ENCODE measurements around the gene CAPN9.

CAPN9 gene

DNA sequence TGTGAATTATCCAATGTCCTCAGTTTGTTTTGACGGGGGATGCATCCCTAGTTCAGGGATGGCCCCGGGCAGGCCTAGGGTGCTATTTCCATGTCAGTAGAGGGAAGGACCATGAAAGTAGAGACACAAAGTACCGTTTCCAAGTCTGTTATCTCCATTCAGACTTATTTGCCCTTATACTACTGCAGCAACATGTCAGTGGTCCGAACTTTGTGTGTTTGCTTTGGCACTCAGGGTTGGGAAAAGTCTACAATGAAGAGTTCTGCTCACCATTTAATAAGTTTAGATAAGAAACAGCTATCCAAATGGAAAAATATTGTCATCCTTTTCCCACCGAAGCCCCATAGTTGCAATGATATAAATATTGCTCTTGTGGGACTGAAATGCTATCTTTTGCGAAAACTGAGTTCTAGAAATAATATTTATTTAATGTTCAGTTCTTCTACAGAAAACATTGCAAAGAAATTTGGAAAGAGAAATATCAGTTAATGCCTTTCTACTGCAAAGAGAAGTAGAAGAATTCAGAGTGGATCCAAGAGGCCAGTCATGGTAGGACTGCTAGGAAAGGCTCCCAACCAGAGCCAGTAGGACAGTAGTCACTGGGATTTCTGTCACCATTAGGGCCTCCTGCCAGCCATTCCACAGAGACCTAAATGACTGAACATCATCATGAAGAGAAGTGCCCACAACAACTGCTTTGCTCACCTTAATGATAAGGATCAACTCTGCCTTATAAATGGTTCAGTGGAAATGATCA, 21.8 kb upstream of the CAPN9 start:
- DNase-seq: no peak
- Mint-ChIP-seq H3K36me3 (ENCODE audit: low read depth) (no peaks in the 10 kb centered on the region), H3K4me1 (ENCODE audit: low read depth) (no peaks in the 10 kb centered on the region), H3K9me3 (no peaks in the 10 kb centered on the region), H3K4me3 (no peak overlapping the region), H3K27ac (no peak overlapping the region), H3K27me3 (peaks cover 21% of the 10 kb centered on the region)

DNA sequence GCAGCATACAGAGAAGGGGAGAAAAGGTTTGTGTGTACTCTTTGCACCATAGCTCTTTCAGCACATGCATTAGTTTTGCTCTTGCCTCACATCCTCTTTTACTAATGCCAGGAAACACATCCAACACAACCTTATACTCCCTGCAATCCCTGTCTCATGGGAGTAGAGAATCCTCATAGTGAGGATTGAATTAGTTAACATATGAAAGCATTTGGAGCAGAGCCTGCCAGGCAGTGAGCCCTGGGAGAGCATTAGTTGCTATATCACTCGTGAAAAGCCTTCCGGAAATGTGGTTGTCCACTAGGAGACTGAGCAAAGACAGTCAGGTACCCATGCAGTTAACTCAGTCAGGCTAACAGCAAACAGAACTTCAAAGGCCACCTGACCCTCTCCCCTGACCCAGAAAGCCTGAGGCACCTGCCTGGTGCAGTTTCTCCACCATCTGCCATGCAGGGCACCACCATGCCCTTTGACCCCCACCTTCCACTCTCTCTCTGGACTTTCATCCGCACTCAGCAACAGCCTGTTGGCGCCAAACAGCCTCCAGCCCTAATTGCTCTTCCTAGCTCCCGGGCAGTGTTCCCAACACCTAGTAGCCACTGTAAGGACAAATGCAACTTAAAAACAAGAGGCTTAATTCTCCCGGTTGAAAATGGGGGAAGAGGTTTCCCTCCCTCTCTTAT, 18.3 kb upstream of the CAPN9 start:
- Mint-ChIP-seq H3K27me3 (peaks cover 21% of the 10 kb centered on the region), H3K36me3 (ENCODE audit: low read depth) (no peaks in the 10 kb centered on the region), H3K9me3 (no peaks in the 10 kb centered on the region), H3K4me1 (ENCODE audit: low read depth) (no peaks in the 10 kb centered on the region), H3K27ac (no peak overlapping the region), H3K4me3 (no peak overlapping the region)
- DNase-seq: no peak

DNA sequence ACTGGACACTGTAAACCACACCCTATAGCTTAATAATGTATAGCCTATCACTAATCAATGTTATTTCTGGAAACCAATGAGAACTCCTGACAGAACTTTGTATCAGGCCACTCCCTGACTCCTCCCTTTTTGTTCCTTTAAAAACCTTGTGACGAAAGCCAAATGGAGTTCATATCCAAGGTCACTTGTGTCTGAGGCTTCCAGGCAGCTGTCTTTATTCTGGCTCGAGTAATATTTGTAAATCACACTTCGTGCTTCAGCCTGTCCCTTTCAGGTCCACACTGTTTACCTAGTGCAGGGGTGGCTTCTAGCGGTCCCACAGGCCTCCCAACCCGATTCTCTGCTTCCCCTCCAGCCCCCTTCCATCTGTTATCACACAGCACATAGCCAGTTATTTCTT, 16.2 kb upstream of the CAPN9 start:
- Mint-ChIP-seq H3K4me1 (ENCODE audit: low read depth) (no peaks in the 10 kb centered on the region), H3K27ac (no peak overlapping the region), H3K4me3 (no peak overlapping the region), H3K36me3 (ENCODE audit: low read depth) (no peaks in the 10 kb centered on the region), H3K9me3 (no peaks in the 10 kb centered on the region), H3K27me3 (peaks cover 27% of the 10 kb centered on the region)
- no peak for DNase-seq

DNA sequence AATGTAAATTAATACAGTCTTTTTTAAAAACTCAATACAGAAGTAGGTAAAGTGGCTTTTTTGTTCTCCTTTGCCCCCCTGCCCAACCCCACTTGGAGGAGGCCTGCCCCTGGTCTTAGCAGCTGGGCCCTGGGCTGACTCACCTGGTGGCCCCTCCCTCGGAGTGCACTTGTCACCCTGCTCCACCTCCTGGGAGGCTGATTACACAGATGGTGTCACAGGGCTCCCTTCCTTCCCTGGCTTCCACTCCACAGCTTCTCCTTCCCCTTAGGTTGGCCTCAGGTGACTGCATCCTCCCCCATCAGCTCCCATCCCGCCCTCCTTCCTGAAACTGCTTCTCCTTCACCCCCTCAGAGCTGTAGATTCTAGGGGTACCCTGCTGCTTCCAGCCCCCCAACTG, 11.7 kb upstream of the CAPN9 start:
- H3K4me1 Mint-ChIP-seq (ENCODE audit: low read depth): no peaks in the 10 kb centered on the region
- peaks cover 45% of the 10 kb centered on the region for H3K27me3 Mint-ChIP-seq
- H3K27ac Mint-ChIP-seq: no peak overlapping the region
- no peaks in the 10 kb centered on the region for H3K36me3 Mint-ChIP-seq (ENCODE audit: low read depth)
- H3K9me3 Mint-ChIP-seq: peaks cover 5% of the 10 kb centered on the region
- no peak overlapping the region for H3K4me3 Mint-ChIP-seq
- no peak for DNase-seq

DNA sequence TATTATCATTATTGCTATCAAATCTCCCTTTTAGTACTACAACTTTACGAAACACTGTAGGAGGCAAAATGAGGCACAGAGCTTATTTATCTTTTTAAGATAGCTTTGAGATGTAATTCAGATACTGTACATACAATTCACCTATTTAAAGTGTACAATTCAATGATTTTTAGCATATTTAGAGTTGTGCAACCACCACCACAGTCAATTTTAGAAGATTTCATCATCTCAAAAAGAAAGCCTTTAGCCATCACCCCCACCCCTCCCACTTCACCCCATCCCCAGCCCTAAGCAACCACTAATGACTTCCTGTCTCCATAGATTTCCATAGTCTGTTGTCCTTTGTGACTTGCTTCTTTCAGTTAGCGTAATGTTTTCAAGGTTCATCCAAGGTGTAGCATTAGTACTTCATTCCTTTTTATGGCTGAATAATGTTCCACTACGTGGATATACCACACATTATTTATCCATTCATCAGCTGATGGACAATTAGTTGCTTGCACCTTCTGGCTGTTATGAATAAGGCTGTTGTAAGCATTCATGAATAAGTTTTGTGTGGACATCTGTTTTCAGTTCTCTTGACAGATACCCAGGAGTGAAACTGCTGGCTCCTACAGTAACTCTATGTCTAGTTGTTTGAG, 9.4 kb upstream of the CAPN9 start:
- Mint-ChIP-seq H3K27ac (no peak overlapping the region), H3K36me3 (ENCODE audit: low read depth) (no peaks in the 10 kb centered on the region), H3K4me1 (ENCODE audit: low read depth) (no peaks in the 10 kb centered on the region), H3K4me3 (no peak overlapping the region), H3K9me3 (peaks cover 5% of the 10 kb centered on the region), H3K27me3 (peaks cover 40% of the 10 kb centered on the region)
- no peak for DNase-seq

DNA sequence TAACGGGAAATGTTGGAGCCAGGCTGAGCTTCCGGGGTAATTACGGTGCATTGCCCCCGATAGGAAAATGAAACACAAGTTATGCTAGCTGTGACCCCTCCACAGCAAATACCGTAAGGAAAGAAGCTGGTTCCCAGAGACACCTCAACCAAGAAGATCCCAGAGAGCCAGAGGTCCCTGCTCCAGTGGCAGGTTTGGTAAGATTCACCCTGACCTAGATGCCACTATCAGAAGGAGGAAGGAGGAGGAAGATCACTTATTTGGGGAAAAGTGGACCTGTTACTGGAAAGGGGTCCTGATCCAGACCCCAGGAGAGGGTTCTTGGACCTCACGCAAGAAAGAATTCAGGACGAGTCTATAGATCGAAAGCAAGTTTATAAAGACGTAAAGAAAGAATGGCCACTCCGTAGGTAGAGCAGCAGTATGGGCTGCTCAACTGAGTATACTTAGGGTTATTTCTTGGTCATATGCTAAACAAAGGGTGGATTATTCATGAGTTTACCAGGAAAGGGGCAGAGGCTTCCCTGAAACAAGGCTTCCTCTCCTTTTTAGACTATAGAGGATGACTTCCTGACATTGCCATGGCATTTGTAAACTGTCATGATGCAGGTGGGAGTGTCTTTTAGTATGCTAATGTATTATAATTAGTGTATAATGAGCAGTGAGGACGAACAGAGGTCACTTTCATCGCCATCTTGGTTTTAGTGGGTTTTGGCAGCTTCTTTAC, 7.5 kb upstream of the CAPN9 start:
- no peak overlapping the region for H3K27ac Mint-ChIP-seq
- no peak overlapping the region for H3K4me3 Mint-ChIP-seq
- H3K36me3 Mint-ChIP-seq (ENCODE audit: low read depth): no peaks in the 10 kb centered on the region
- DNase-seq: no peak
- H3K9me3 Mint-ChIP-seq: peaks cover 5% of the 10 kb centered on the region
- peaks cover 43% of the 10 kb centered on the region for H3K27me3 Mint-ChIP-seq
- no peaks in the 10 kb centered on the region for H3K4me1 Mint-ChIP-seq (ENCODE audit: low read depth)

DNA sequence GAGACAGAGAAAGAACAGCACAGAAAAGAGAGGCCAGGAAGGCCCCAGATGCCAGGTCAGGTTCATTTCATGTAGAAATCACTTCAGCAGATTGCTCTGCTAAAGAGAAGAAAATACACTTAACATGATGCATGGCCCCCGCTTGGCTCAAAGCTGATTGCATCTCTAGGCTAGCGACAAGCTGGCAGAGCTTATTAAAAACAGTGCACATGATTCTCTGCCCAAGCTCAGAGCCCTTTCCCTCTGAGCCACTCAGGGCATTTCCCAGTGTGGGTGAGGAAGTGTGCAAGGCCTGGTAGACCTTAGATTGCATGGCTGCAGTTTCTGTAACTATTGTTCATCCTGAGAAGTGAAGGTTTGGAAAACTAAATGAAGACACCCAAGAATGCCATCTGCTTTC, 3.3 kb upstream of the CAPN9 start:
- H3K4me1 Mint-ChIP-seq (ENCODE audit: low read depth): no peaks in the 10 kb centered on the region
- H3K27me3 Mint-ChIP-seq: peaks cover 16% of the 10 kb centered on the region
- H3K27ac Mint-ChIP-seq: no peak overlapping the region
- no peak overlapping the region for H3K4me3 Mint-ChIP-seq
- no peaks in the 10 kb centered on the region for H3K9me3 Mint-ChIP-seq
- H3K36me3 Mint-ChIP-seq (ENCODE audit: low read depth): no peaks in the 10 kb centered on the region
- no peak for DNase-seq

DNA sequence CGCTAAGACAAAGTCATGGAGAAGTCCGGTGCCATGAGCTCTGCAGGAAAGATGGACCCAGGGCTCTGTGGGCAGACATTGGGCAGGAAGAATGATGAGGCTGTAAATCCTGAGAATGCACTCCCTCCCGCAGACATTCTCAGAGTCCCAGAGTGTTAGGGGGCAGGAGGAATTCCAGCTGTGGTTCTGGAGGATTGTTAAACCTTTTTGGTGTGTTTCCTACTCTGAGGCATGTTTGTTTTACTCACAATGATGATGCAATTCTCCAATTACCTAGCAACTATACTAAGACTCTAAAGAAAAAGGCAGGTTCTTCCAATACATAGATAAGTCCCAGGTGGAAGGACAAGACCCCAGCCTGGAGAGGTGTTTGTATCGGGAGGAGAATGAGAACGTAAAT, 2.8 kb upstream of the CAPN9 start:
- Mint-ChIP-seq H3K27ac (no peak overlapping the region), H3K4me1 (ENCODE audit: low read depth) (no peaks in the 10 kb centered on the region), H3K27me3 (peaks cover 13% of the 10 kb centered on the region), H3K4me3 (no peak overlapping the region), H3K36me3 (ENCODE audit: low read depth) (no peaks in the 10 kb centered on the region), H3K9me3 (no peaks in the 10 kb centered on the region)
- DNase-seq: no peak

DNA sequence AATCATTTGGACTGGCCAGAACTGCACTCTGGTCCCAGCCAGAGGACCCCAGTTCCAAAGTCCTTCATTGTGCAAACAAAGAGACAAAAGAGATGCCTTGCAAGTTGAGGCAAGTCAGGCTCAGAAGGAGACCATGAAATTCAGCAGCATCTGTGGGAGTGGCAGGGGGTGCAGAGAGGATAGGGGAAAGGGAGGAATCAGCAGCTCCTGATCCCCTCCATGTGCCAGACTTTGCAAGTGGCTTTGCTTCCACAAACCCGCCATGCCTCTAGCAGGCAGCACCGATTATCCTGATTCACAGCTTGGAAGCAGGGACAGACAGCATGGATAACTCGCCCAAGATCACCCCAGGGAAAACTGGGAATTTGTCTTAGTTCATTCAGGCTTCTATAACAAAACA, 2.1 kb upstream of the CAPN9 start:
- peaks cover 9% of the 10 kb centered on the region for H3K27me3 Mint-ChIP-seq
- DNase-seq: no peak
- no peak overlapping the region for H3K4me3 Mint-ChIP-seq
- H3K36me3 Mint-ChIP-seq (ENCODE audit: low read depth): no peaks in the 10 kb centered on the region
- no peaks in the 10 kb centered on the region for H3K4me1 Mint-ChIP-seq (ENCODE audit: low read depth)
- no peaks in the 10 kb centered on the region for H3K9me3 Mint-ChIP-seq
- H3K27ac Mint-ChIP-seq: no peak overlapping the region

DNA sequence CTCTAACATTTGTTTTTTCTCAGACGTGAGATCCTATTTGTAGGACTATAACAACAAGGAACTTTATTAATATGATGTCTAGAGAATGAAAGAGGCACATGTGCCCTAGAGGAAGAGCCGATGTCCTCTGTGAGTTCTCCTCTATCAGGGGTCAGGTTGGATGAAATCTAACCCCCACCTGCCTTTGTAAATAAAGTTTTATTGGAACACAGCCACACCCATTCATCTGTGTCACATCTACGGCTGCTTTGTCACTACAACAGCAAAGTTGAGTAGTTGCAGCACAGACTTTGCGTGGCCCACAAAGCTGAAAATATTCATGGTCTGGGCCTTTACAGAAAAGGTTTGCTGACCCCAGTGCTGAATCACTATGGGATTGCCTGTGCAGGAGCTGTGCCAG, 571 bp upstream of the CAPN9 start:
- no peaks in the 10 kb centered on the region for H3K36me3 Mint-ChIP-seq (ENCODE audit: low read depth)
- peaks cover 10% of the 10 kb centered on the region for H3K27me3 Mint-ChIP-seq

DNA sequence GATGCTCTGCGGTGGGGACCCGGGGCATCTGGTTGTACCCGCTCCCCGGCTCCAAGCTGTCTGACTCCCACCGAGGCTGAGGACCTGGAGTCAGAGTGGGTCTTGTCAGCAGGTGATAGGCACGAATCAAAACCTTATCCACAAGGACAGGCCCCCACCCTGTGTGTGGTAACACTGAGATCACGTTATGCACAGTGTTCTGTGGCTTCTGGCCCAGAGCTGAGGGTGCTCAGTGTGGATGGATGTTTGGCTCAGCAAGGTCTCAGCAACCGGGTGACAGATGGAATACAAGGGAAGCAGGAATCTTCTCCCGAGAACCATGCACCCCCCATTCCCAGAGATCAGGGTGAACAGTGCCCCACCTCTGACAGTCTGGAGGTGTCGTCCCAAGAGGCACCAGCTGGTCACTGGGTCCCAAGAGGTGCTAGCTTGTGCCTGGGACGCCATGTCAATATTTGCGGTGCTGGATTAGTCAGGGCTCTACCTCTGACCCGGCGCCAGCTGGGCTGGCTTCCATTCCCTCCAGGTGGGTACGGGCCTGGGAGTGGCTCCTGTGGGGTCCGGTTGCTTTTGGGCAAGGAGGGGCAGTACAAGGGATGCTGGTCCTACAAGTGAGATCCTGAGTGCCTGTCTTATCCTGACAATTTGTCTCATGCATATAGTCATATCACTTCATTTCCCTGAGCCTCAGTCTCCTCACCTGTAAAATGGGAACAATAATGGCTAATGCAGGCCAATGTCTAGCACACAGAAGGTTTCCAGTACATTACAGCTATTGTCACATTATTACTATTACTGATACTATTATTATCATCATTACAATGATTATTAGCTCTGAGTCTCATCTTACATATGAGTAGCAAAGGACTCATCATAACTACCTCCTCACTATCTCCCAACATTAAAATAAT, 957 bp downstream of the CAPN9 start:
- DNase-seq: no peak
- H3K4me1 Mint-ChIP-seq (ENCODE audit: low read depth): no peaks in the 10 kb centered on the region
- no peaks in the 10 kb centered on the region for H3K9me3 Mint-ChIP-seq
- no peak overlapping the region for H3K4me3 Mint-ChIP-seq
- no peaks in the 10 kb centered on the region for H3K36me3 Mint-ChIP-seq (ENCODE audit: low read depth)
- H3K27me3 Mint-ChIP-seq: peaks cover 10% of the 10 kb centered on the region
- H3K27ac Mint-ChIP-seq: no peak overlapping the region

More for the DNA sequence above, 571 bp upstream of the CAPN9 start:
- DNase-seq: no peak
- H3K4me1 Mint-ChIP-seq (ENCODE audit: low read depth): no peaks in the 10 kb centered on the region
- no peaks in the 10 kb centered on the region for H3K9me3 Mint-ChIP-seq
- no peak overlapping the region for H3K27ac Mint-ChIP-seq
- no peak overlapping the region for H3K4me3 Mint-ChIP-seq

DNA sequence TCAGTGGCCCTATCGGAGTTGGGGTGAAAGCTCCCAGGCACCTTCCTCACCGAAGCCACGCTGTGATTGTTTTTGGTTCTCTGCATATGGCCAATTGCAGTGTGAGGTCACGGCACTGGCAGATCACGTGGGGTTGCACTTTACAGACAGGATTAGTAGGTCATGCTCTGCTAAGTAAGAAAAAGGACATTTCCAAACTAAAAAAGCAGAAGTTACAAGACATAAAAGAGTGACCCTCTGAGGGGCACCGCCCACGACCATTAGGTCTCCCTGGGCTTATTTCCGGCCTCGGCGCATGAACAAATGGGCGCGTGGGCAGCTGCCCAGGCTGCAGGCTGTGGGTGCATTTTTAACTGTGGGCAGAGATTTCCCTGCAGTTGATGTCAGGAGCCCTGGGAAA, 2.0 kb downstream of the CAPN9 start:
- H3K4me3 Mint-ChIP-seq: no peak overlapping the region
- no peak for DNase-seq
- H3K27ac Mint-ChIP-seq: no peak overlapping the region
- no peaks in the 10 kb centered on the region for H3K9me3 Mint-ChIP-seq
- no peaks in the 10 kb centered on the region for H3K36me3 Mint-ChIP-seq (ENCODE audit: low read depth)
- peaks cover 7% of the 10 kb centered on the region for H3K27me3 Mint-ChIP-seq
- H3K4me1 Mint-ChIP-seq (ENCODE audit: low read depth): peaks cover 2% of the 10 kb centered on the region

DNA sequence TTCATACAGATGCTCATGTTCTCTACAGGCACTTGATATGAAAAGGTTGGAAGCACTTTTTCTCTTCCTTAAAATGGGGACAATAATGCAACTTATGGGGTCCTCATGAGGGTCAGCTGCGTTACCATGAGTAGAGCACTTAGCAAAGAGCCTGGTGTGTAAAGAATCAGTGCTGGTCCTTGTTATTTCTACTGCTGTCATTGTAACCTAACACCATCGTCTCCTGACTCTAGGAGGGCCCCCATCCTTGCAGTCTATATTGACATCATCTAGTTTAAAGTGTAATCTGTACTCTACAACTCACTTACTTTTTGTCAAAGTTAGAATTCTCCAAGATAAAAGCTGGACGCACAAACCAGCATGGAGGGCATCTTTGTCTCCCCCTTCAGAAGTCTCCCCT, 2.4 kb downstream of the CAPN9 start:
- Mint-ChIP-seq H3K36me3 (ENCODE audit: low read depth) (no peaks in the 10 kb centered on the region), H3K4me1 (ENCODE audit: low read depth) (peaks cover 2% of the 10 kb centered on the region), H3K9me3 (no peaks in the 10 kb centered on the region), H3K4me3 (no peak overlapping the region), H3K27me3 (peaks cover 7% of the 10 kb centered on the region), H3K27ac (no peak overlapping the region)
- DNase-seq: no peak

DNA sequence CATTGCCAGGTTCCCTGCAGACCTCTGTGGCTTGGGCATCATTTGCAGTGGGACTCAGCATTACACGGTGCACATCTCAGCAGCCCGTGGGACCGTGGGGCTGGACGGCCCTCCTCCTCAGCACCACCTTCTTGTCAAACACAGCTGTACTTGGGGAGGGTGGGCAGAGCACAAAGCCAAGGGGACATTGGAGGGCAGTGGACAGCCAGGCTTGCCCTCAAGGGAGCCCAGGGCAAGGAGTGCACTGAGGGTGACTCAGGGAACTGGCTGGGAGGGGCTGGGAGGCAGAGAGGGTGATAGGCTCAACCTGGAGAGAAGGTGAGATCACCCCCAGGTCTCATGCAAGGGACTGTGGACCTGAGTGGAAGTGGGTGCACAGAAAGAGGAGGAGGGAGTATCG, 3.4 kb downstream of the CAPN9 start:
- peaks cover 11% of the 10 kb centered on the region for H3K27me3 Mint-ChIP-seq
- no peaks in the 10 kb centered on the region for H3K36me3 Mint-ChIP-seq (ENCODE audit: low read depth)
- DNase-seq: no peak
- H3K4me1 Mint-ChIP-seq (ENCODE audit: low read depth): peaks cover 2% of the 10 kb centered on the region
- no peaks in the 10 kb centered on the region for H3K9me3 Mint-ChIP-seq
- H3K4me3 Mint-ChIP-seq: no peak overlapping the region
- H3K27ac Mint-ChIP-seq: no peak overlapping the region

Measured in activated T-cell treated with anti-CD3 and anti-CD28 coated beads, Interleukin-2, amount 50 U/mL, for 24 hours (primary cell).